DOHH2 (cell line): ENCODE results near the gene SPATA17.

Experiments
- H3F3A ChIP-seq: fragments of 200-600 bp; sonication (generic), shearing (Covaris generic); 2 replicates; pipeline ENCODE4 v1.6.0; 2016; ENCODE audit warnings: antibody characterized with exemption, mild to moderate bottlenecking; ENCODE audit not compliant: control insufficient read depth, insufficient read depth
- H3K27ac ChIP-seq: fragments of 200-600 bp; sonication (generic); 2 replicates; pipeline ENCODE4 v1.5.1; 2014; ENCODE audit warnings: low read depth, mild to moderate bottlenecking, low read length, moderate library complexity
- H3K27me3 ChIP-seq: fragments of 200-600 bp; sonication (generic); 2 replicates; pipeline ENCODE4 v1.6.1; 2014; ENCODE audit warnings: mild to moderate bottlenecking, low read length, mixed read lengths; ENCODE audit not compliant: control insufficient read depth
- H3K36me3 ChIP-seq: fragments of 200-600 bp; sonication (generic); 2 replicates; pipeline ENCODE4 v1.6.1; 2014; ENCODE audit warnings: mild to moderate bottlenecking, low read length, moderate library complexity, mixed read lengths; ENCODE audit not compliant: control insufficient read depth
- H3K4me1 ChIP-seq: fragments of 200-600 bp; sonication (generic); 2 replicates; pipeline ENCODE4 v1.6.1; 2014; ENCODE audit warnings: mild to moderate bottlenecking, low read length, mixed read lengths; ENCODE audit not compliant: control insufficient read depth
- H3K4me2 ChIP-seq: fragments of 200-600 bp; sonication (generic); 2 replicates; pipeline ENCODE4 v1.6.0; 2014; ENCODE audit warnings: mild to moderate bottlenecking, low read length, moderate library complexity
- H3K4me3 ChIP-seq: fragments of 200-600 bp; sonication (generic); 2 replicates; pipeline ENCODE4 v1.5.1; 2014; ENCODE audit warnings: mild to moderate bottlenecking, low read length, mixed read lengths
- H3K79me2 ChIP-seq: fragments of 200-600 bp; sonication (generic); 2 replicates; pipeline ENCODE4 v1.6.1; 2014; ENCODE audit warnings: mild to moderate bottlenecking, low read length, mixed read lengths; ENCODE audit not compliant: control insufficient read depth
- H3K9me2 ChIP-seq: fragments of 200-600 bp; sonication (generic); replicated peaks from 2 replicates; pipeline ENCODE4 v1.6.1; 2014; ENCODE audit warnings: mild to moderate bottlenecking, low read length, mixed read lengths; ENCODE audit not compliant: control insufficient read depth
- H3K9me3 ChIP-seq: fragments of 200-600 bp; sonication (generic); 2 replicates; pipeline ENCODE4 v1.6.1; 2014; ENCODE audit warnings: antibody characterized with exemption, low read length, mixed read lengths; ENCODE audit not compliant: control insufficient read depth, insufficient read depth
- H4K20me1 ChIP-seq: fragments of 200-600 bp; sonication (generic); 2 replicates; pipeline ENCODE4 v1.6.0; 2014; ENCODE audit warnings: low read depth, mild to moderate bottlenecking, antibody characterized with exemption, low read length, moderate library complexity; ENCODE audit not compliant: control insufficient read depth, insufficient read depth
- EZH2phosphoT487 ChIP-seq: fragments of 200-600 bp; sonication (generic); IDR thresholded peaks from 2 replicates; pipeline ENCODE4 v1.6.1; 2017; ENCODE audit warnings: borderline replicate concordance, mild to moderate bottlenecking, antibody characterized with exemption, low read length, moderate library complexity, mixed read lengths
- TF ChIP-seq, protein P1 (sequence below): fragments of 200-600 bp; sonication (generic); IDR thresholded peaks from one replicate; pipeline ENCODE4 v1.5.1; 2014; ENCODE audit warnings: antibody characterized with exemption, mild to moderate bottlenecking, low read depth, low read length; ENCODE audit not compliant: poor library complexity, severe bottlenecking

Gene SPATA17

GRCh38 chr1:217747156-217747769, 116.1 kb downstream of the SPATA17 start:
- H3K79me2 ChIP-seq = no peaks in the 10 kb centered on the region
- no peak overlapping the region for H3K4me3 ChIP-seq
- no peak overlapping the region for H3K4me2 ChIP-seq
- no peaks in the 10 kb centered on the region for H3K9me3 ChIP-seq
- no peaks in the 10 kb centered on the region for H3F3A ChIP-seq
- TF ChIP-seq, protein P1, sequence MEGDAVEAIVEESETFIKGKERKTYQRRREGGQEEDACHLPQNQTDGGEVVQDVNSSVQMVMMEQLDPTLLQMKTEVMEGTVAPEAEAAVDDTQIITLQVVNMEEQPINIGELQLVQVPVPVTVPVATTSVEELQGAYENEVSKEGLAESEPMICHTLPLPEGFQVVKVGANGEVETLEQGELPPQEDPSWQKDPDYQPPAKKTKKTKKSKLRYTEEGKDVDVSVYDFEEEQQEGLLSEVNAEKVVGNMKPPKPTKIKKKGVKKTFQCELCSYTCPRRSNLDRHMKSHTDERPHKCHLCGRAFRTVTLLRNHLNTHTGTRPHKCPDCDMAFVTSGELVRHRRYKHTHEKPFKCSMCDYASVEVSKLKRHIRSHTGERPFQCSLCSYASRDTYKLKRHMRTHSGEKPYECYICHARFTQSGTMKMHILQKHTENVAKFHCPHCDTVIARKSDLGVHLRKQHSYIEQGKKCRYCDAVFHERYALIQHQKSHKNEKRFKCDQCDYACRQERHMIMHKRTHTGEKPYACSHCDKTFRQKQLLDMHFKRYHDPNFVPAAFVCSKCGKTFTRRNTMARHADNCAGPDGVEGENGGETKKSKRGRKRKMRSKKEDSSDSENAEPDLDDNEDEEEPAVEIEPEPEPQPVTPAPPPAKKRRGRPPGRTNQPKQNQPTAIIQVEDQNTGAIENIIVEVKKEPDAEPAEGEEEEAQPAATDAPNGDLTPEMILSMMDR = peak; percentile 54
- TF ChIP-seq EZH2phosphoT487 = no peak
- no peaks in the 10 kb centered on the region for H3K36me3 ChIP-seq
- no peak overlapping the region for H3K27ac ChIP-seq
- H3K27me3 ChIP-seq = no peaks in the 10 kb centered on the region
- no peaks in the 10 kb centered on the region for H4K20me1 ChIP-seq
- H3K9me2 ChIP-seq = no peaks in the 10 kb centered on the region
- H3K4me1 ChIP-seq = no peaks in the 10 kb centered on the region

DNA sequence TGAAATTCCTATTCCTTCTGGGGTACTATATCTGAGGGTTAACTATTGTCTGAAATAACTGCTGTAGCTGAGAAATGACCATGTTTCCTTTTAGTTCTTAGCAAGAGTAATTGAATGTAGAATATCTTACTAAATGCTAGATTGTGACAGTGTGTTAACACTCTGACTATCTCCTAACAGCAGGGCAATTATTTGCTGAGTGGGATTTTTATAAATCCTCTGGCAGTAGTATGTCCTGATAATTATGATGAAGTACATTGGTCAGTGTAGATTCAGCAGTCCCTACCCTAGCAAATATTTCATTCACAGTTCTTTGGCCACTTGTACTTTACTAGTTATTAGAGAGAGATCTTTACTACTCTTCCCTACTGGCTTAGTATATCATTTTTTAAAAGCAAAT, 138.6 kb downstream of the SPATA17 start:
- H3K27me3 ChIP-seq = no peaks in the 10 kb centered on the region
- TF ChIP-seq EZH2phosphoT487 = no peak
- TF ChIP-seq, protein P1 = no peak
- H4K20me1 ChIP-seq = no peaks in the 10 kb centered on the region
- no peaks in the 10 kb centered on the region for H3K9me2 ChIP-seq
- no peak overlapping the region for H3K4me2 ChIP-seq
- no peak overlapping the region for H3K4me3 ChIP-seq
- H3K79me2 ChIP-seq = no peaks in the 10 kb centered on the region
- no peaks in the 10 kb centered on the region for H3K9me3 ChIP-seq
- H3K4me1 ChIP-seq = no peaks in the 10 kb centered on the region
- no peak overlapping the region for H3K27ac ChIP-seq
- no peaks in the 10 kb centered on the region for H3F3A ChIP-seq
- no peaks in the 10 kb centered on the region for H3K36me3 ChIP-seq

GRCh38 chr1:217770918-217771317, 139.8 kb downstream of the SPATA17 start:
- H3K79me2 ChIP-seq = no peaks in the 10 kb centered on the region
- H3K4me2 ChIP-seq = no peak overlapping the region
- no peaks in the 10 kb centered on the region for H3K27me3 ChIP-seq
- no peak overlapping the region for H3K27ac ChIP-seq
- TF ChIP-seq EZH2phosphoT487 = no peak
- TF ChIP-seq, protein P1 = no peak
- H4K20me1 ChIP-seq = no peaks in the 10 kb centered on the region
- H3K4me3 ChIP-seq = no peak overlapping the region
- H3K4me1 ChIP-seq = no peaks in the 10 kb centered on the region
- no peaks in the 10 kb centered on the region for H3K9me2 ChIP-seq
- H3K9me3 ChIP-seq = no peaks in the 10 kb centered on the region
- no peaks in the 10 kb centered on the region for H3K36me3 ChIP-seq
- no peaks in the 10 kb centered on the region for H3F3A ChIP-seq
